ENCODE measurements around the gene PTK6. TPM values are rescaled to one million over a fixed set of nuclear protein-coding genes. Genes with fewer than 3 reads are reported as not detected.

The PTK6 gene
- polyA plus RNA-seq, 2 of the 4 experiments (the other 2 are of a cell fraction) = 1.2 to 2.0 TPM

DNA sequence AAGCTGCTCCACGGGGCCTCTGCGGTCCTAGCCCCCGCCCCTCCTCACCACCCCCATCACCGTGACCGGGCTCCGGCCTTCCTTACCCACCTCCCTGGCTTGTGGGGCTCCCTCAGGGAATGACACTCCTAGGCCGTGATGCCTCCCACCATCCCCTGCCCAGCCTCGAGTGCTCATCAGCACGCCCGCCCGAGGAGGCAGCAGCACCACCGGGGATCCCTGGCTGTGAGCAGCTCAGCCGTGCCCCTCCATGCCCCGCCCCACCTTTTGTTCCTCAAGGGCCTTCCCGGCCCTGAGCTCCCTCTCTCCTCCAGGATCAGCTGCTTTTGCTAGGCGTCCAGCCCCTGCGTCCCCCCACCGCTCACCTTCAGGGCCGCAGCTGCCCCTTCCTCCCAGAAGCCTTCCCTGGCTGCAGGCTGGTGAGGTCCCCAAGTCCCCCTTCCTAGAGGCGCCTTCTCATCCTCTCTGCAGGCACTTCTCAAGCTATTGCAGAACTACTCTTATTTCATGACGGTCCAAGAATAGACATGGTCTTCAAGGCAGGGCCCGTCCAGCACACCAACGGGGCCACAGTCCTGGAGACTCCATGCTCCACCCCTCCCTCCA lies 19.8 kb upstream of the PTK6 start:
- FAIRE-seq = no peak
- 80% methylated on average over 21 of the region's 23 CpGs for WGBS (ENCODE audit: missing lambda C conversion rate)
- H3K4me2 ChIP-seq = no peak overlapping the region
- ATAC-seq = no peak
- TF ChIP-seq EP300 (IDR thresholded peaks at IDR 0.05) = no peak
- TF ChIP-seq, protein P1, sequence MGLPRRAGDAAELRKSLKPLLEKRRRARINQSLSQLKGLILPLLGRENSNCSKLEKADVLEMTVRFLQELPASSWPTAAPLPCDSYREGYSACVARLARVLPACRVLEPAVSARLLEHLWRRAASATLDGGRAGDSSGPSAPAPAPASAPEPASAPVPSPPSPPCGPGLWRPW (IDR thresholded peaks at IDR 0.05) = no peak
- TF ChIP-seq JUNB (IDR thresholded peaks at IDR 0.05) = no peak
- TF ChIP-seq RFX5 (IDR thresholded peaks at IDR 0.05) = no peak
- no peak for TF ChIP-seq CBX8 (IDR thresholded peaks at IDR 0.05)
- no peak for TF ChIP-seq ZC3H11A (IDR thresholded peaks at IDR 0.05)
- TF ChIP-seq EHF (CRISPR knock-in tag; IDR thresholded peaks at IDR 0.05) = no peak
- no peak for TF ChIP-seq HOXB13 (CRISPR knock-in tag; IDR thresholded peaks at IDR 0.05; ENCODE audit: low read depth)
- TF ChIP-seq, protein P2, sequence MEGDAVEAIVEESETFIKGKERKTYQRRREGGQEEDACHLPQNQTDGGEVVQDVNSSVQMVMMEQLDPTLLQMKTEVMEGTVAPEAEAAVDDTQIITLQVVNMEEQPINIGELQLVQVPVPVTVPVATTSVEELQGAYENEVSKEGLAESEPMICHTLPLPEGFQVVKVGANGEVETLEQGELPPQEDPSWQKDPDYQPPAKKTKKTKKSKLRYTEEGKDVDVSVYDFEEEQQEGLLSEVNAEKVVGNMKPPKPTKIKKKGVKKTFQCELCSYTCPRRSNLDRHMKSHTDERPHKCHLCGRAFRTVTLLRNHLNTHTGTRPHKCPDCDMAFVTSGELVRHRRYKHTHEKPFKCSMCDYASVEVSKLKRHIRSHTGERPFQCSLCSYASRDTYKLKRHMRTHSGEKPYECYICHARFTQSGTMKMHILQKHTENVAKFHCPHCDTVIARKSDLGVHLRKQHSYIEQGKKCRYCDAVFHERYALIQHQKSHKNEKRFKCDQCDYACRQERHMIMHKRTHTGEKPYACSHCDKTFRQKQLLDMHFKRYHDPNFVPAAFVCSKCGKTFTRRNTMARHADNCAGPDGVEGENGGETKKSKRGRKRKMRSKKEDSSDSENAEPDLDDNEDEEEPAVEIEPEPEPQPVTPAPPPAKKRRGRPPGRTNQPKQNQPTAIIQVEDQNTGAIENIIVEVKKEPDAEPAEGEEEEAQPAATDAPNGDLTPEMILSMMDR (IDR thresholded peaks at IDR 0.05) = no peak
- no peak for TF ChIP-seq MYC (IDR thresholded peaks at IDR 0.05; ENCODE audit: borderline replicate concordance, low read length)
- TF ChIP-seq RAD21 (conservative IDR thresholded peaks at IDR 0.05 in 1 of 2, IDR thresholded peaks at IDR 0.05 in 1 of 2) = no peak
- TF ChIP-seq ZNF302 (CRISPR knock-in tag; IDR thresholded peaks at IDR 0.05) = no peak
- TF ChIP-seq KDM1A (IDR thresholded peaks at IDR 0.05; ENCODE audit: low read depth) = no peak
- TF ChIP-seq KDM5A (IDR thresholded peaks at IDR 0.05) = no peak
- no peak for TF ChIP-seq SMC3 (IDR thresholded peaks at IDR 0.05)
- H3K27ac ChIP-seq = no peak overlapping the region
- CTCF ChIA-PET = interaction anchor here (9.1 kb wide), 1 partner anchor 18 kb away, joined by 93 read pairs; the partner anchor contains the start of gene PTK6
- H3K9me3 ChIP-seq = no peaks in the 10 kb centered on the region
- no peak for DNase-seq (ENCODE audit: low read depth in 1 of 2, low spot score in 1 of 2)
- peaks cover 4% of the 10 kb centered on the region; the same call in 1 of the 3 replicates for H3K4me1 ChIP-seq
- H3K4me3 ChIP-seq = no peak overlapping the region
- POLR2A ChIA-PET = interaction anchor here (0.6 kb wide), 1 partner anchor 57 kb away, joined by 4 read pairs; no protein-coding TSS in a partner anchor

DNA sequence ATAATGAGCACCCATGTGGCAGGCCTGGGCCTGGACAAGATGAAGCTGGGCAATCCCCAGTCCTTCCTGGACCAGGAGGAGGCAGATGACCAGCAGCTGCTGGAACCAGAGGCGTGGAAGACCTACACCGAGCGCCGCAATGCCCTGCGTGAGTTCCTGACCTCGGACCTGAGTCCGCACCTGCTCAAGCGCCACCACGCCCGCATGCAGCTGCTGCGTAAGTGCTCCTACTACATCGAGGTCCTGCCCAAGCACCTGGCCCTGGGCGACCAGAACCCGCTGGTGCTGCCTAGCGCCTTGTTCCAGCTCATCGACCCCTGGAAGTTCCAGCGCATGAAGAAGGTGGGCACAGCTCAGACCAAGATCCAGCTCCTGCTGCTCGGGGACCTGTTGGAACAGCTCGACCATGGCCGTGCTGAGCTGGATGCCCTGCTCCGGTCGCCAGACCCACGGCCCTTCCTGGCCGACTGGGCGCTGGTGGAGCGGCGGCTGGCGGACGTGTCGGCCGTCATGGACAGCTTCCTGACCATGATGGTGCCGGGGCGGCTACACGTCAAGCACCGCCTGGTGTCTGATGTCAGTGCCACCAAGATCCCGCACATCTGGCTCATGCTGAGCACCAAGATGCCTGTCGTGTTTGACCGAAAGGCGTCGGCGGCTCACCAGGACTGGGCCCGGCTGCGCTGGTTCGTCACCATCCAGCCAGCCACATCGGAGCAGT lies 18.6 kb upstream of the PTK6 start:
- H3K27ac ChIP-seq = no peak overlapping the region
- FAIRE-seq (no peak), DNase-seq (ENCODE audit: low read depth in 1 of 2, low spot score in 1 of 2) (no peak), ATAC-seq (no peak)
- ChIA-PET CTCF (interaction anchor here (9.1 kb wide), 1 partner anchor 17 kb away, joined by 93 read pairs; the partner anchor contains the start of gene PTK6), POLR2A (interaction anchor here (0.6 kb wide), 1 partner anchor 56 kb away, joined by 4 read pairs; no protein-coding TSS in a partner anchor)
- peaks cover 4% of the 10 kb centered on the region; the same call in 1 of the 3 replicates for H3K4me1 ChIP-seq
- WGBS (ENCODE audit: missing lambda C conversion rate) = 100% methylated on average over 15 of the region's 45 CpGs
- no peak overlapping the region for H3K4me3 ChIP-seq
- no peak overlapping the region for H3K4me2 ChIP-seq
- TF ChIP-seq, protein P2 (IDR thresholded peaks at IDR 0.05) = no peak
- no peak for TF ChIP-seq FOSL2 (IDR thresholded peaks at IDR 0.05)
- TF ChIP-seq FOSL2 (CRISPR knock-in tag; IDR thresholded peaks at IDR 0.05) = no peak
- no peak for TF ChIP-seq HDAC2 (IDR thresholded peaks at IDR 0.05)
- TF ChIP-seq CEBPB (IDR thresholded peaks at IDR 0.05) = no peak
- TF ChIP-seq RAD21 (conservative IDR thresholded peaks at IDR 0.05 in 1 of 2, IDR thresholded peaks at IDR 0.05 in 1 of 2) = no peak
- no peak for TF ChIP-seq ZSCAN20 (CRISPR knock-in tag; IDR thresholded peaks at IDR 0.05)
- TF ChIP-seq, protein P3, sequence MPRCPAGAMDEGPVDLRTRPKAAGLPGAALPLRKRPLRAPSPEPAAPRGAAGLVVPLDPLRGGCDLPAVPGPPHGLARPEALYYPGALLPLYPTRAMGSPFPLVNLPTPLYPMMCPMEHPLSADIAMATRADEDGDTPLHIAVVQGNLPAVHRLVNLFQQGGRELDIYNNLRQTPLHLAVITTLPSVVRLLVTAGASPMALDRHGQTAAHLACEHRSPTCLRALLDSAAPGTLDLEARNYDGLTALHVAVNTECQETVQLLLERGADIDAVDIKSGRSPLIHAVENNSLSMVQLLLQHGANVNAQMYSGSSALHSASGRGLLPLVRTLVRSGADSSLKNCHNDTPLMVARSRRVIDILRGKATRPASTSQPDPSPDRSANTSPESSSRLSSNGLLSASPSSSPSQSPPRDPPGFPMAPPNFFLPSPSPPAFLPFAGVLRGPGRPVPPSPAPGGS (IDR thresholded peaks at IDR 0.05) = no peak
- no peak for TF ChIP-seq MAZ (IDR thresholded peaks at IDR 0.05; ENCODE audit: borderline replicate concordance, low read depth, low read length)
- no peak for TF ChIP-seq MYC (IDR thresholded peaks at IDR 0.05; ENCODE audit: borderline replicate concordance, low read length)
- no peak for TF ChIP-seq RFX5 (IDR thresholded peaks at IDR 0.05)
- TF ChIP-seq, protein P4, sequence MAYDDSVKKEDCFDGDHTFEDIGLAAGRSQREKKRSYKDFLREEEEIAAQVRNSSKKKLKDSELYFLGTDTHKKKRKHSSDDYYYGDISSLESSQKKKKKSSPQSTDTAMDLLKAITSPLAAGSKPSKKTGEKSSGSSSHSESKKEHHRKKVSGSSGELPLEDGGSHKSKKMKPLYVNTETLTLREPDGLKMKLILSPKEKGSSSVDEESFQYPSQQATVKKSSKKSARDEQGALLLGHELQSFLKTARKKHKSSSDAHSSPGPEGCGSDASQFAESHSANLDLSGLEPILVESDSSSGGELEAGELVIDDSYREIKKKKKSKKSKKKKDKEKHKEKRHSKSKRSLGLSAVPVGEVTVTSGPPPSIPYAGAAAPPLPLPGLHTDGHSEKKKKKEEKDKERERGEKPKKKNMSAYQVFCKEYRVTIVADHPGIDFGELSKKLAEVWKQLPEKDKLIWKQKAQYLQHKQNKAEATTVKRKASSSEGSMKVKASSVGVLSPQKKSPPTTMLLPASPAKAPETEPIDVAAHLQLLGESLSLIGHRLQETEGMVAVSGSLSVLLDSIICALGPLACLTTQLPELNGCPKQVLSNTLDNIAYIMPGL (CRISPR knock-in tag; IDR thresholded peaks at IDR 0.05; ENCODE audit: borderline replicate concordance) = no peak
- no peak for TF ChIP-seq POLR2AphosphoS2 (conservative IDR thresholded peaks at IDR 0.05; ENCODE audit: low read length)
- TF ChIP-seq, protein P5, sequence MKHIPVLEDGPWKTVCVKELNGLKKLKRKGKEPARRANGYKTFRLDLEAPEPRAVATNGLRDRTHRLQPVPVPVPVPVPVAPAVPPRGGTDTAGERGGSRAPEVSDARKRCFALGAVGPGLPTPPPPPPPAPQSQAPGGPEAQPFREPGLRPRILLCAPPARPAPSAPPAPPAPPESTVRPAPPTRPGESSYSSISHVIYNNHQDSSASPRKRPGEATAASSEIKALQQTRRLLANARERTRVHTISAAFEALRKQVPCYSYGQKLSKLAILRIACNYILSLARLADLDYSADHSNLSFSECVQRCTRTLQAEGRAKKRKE (CRISPR knock-in tag; IDR thresholded peaks at IDR 0.05; ENCODE audit: low read depth) = no peak
- TF ChIP-seq RARB (CRISPR knock-in tag; IDR thresholded peaks at IDR 0.05) = no peak
- no peaks in the 10 kb centered on the region for H3K9me3 ChIP-seq

Data from A549 (cell line).